ENCODE measurements around the gene COL3A1.

The COL3A1 gene

DNA sequence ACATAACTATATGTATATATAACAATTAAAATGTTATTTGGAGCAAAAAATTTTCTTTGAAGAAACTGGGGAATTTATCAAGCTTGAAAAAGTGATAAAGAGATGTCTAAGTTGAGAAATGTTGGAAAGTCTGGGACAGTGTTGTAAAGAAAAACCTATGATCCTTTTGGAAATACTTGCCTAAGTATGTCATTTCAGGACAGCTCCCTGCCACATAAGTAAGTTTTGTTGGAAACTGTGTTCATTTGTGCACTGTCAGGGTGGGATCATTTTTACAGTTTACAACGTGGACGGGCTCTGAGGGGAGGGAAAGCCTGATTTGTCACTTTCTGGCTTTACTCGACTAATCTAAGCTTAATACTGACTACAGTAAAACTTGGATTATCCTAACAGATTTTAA is 10.4 kb upstream of the COL3A1 start:
- no peak overlapping the region for H3K4me3 Mint-ChIP-seq
- H3K9me3 Mint-ChIP-seq, result peaks cover 10% of the 10 kb centered on the region

DNA sequence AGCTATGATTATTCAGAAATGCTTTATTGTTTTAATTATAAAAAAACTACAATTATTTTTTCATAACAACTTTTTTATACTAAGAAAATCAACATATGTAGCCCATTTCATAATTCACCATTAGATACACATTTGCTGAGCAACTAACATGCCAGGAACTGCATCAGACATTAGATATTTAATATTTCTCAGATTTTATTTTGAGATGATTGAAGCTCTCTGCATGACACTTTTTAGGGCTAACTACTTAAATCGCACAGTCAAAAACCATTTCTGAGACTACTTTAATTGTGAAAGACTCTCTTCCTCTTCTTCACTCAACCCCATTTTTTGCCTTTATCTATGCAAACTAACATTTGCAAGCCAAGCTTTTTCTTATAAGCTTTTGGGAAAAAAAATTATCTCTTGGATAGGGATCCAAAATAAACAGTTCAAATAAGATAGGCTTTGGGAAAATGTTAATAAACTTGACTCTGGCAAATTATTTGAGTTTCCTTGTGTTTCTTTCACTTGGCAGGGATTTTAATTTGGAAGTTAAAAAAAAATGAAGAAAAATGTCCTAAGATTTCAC is 9.1 kb upstream of the COL3A1 start:
- H3K27me3 Mint-ChIP-seq (ENCODE audit: low read depth), result no peaks in the 10 kb centered on the region
- peaks cover 5% of the 10 kb centered on the region for H3K9me3 Mint-ChIP-seq
- no peaks in the 10 kb centered on the region for H3K36me3 Mint-ChIP-seq (ENCODE audit: low read depth)
- peaks cover 47% of the 10 kb centered on the region for H3K4me1 Mint-ChIP-seq
- peak overlapping the region in 2 of 3 experiments; percentile 1 to 42 for H3K4me3 Mint-ChIP-seq
- TF ChIP-seq, protein P1, sequence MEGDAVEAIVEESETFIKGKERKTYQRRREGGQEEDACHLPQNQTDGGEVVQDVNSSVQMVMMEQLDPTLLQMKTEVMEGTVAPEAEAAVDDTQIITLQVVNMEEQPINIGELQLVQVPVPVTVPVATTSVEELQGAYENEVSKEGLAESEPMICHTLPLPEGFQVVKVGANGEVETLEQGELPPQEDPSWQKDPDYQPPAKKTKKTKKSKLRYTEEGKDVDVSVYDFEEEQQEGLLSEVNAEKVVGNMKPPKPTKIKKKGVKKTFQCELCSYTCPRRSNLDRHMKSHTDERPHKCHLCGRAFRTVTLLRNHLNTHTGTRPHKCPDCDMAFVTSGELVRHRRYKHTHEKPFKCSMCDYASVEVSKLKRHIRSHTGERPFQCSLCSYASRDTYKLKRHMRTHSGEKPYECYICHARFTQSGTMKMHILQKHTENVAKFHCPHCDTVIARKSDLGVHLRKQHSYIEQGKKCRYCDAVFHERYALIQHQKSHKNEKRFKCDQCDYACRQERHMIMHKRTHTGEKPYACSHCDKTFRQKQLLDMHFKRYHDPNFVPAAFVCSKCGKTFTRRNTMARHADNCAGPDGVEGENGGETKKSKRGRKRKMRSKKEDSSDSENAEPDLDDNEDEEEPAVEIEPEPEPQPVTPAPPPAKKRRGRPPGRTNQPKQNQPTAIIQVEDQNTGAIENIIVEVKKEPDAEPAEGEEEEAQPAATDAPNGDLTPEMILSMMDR (IDR thresholded peaks at IDR 0.05; ENCODE audit: unreplicated experiment in 3 of 3), result no peak
- peak overlapping the region; percentile 64 to 98 (median 93) for H3K27ac Mint-ChIP-seq

More for the DNA sequence above, 10.4 kb upstream of the COL3A1 start:
- Mint-ChIP-seq H3K4me1 (peaks cover 40% of the 10 kb centered on the region), H3K27ac (peak overlapping the region in 2 of 3 experiments; percentile 79 to 98), H3K36me3 (ENCODE audit: low read depth) (no peaks in the 10 kb centered on the region), H3K27me3 (ENCODE audit: low read depth) (no peaks in the 10 kb centered on the region)
- TF ChIP-seq, protein P1 (IDR thresholded peaks at IDR 0.05; ENCODE audit: unreplicated experiment in 3 of 3), result no peak

DNA sequence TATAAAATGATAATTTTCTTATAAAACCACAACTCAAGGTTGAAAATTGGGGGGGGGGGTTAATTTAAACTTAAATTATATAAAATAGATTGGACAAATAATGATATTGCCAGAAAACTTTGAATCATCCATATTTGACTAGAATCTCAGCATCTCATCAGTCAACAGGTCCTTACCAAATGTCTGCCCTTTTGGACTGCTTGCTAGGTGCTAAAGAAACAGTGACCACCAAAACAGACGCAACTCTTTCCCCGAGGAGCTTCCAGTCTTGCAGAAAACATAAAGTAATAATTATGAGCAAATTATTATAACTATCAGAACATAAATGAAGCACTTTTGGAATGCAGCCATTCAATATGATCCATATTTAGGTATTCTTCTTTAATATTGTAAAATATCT is 8.6 kb upstream of the COL3A1 start:
- Mint-ChIP-seq H3K27ac (peak overlapping the region; percentile 64 to 98 (median 93)), H3K36me3 (ENCODE audit: low read depth) (no peaks in the 10 kb centered on the region), H3K4me3 (no peak overlapping the region), H3K9me3 (peaks cover 5% of the 10 kb centered on the region), H3K27me3 (ENCODE audit: low read depth) (no peaks in the 10 kb centered on the region), H3K4me1 (peaks cover 47% of the 10 kb centered on the region)
- TF ChIP-seq, protein P1 (IDR thresholded peaks at IDR 0.05; ENCODE audit: unreplicated experiment in 3 of 3), result no peak

DNA sequence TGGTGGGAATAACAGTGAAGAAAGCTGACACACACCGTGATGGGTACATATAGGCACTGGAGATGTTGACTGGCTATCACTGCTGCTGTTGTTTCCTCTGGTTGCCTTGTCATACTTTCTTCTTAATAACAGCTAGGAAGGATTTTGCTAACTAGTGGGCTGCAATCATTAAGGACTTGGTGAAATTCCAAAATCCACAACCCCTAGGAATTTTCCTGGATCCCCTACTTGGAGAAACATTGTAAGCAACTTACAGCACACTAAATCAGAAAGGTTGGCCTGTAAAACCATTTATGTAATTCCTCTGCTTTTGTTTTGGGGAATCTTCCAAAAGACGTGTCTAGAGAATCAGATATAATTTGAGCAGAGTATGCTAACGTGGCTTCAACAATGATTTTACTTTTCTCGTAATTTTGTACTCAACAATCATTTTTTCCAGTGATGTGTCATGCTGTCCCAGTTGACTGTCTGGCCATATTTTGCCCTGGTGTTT is 8.0 kb upstream of the COL3A1 start:
- Mint-ChIP-seq H3K36me3 (ENCODE audit: low read depth) (no peaks in the 10 kb centered on the region), H3K4me1 (peaks cover 51% of the 10 kb centered on the region), H3K9me3 (peaks cover 5% of the 10 kb centered on the region), H3K27me3 (ENCODE audit: low read depth) (no peaks in the 10 kb centered on the region), H3K27ac (peak overlapping the region; percentile 64 to 98 (median 93)), H3K4me3 (peak overlapping the region in 1 of 3 experiments; percentile 45)
- TF ChIP-seq, protein P1 (IDR thresholded peaks at IDR 0.05; ENCODE audit: unreplicated experiment in 3 of 3), result no peak

DNA sequence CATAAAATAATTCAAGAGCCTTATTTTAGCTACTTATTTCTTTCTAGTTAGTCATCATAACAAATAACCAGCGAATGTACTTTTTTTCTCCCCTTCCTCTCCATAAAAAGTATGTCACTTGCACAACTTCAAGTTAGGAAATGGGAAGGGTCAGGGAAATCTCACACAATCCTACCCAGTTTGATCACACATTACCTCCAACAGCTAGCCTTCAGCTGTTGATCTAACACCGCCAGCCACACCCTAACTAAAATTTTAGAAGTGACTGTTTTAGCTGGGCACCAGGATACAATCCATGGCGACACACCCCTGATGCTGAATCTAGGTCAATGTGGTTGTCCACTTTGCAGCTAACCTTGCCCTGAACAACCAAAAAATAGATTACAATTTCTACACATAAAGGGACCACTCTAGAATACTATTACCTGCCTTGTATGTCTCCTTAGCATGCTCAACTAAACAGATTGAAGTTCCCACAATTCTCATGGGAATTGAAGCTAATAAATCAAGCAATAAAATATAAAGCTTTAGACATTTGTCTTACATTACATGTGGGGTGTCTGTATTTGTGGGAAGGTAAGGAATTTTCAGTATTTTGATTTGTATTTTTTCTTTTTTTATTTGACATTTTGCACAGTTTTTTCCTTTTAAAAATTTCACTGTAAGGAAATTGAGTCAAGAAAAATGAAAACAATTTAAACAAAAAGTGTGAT is 7.3 kb upstream of the COL3A1 start:
- H3K4me1 Mint-ChIP-seq, result peaks cover 59% of the 10 kb centered on the region
- H3K4me3 Mint-ChIP-seq, result peak overlapping the region in 1 of 3 experiments; percentile 45
- TF ChIP-seq, protein P1 (IDR thresholded peaks at IDR 0.05; ENCODE audit: unreplicated experiment in 3 of 3), result no peak
- H3K27me3 Mint-ChIP-seq (ENCODE audit: low read depth), result no peaks in the 10 kb centered on the region
- peak overlapping the region; percentile 9 to 98 (median 93) for H3K27ac Mint-ChIP-seq
- no peaks in the 10 kb centered on the region for H3K36me3 Mint-ChIP-seq (ENCODE audit: low read depth)
- H3K9me3 Mint-ChIP-seq, result no peaks in the 10 kb centered on the region
